ENCODE results near the gene ING1. TPM values are rescaled to one million over a fixed set of nuclear protein-coding genes. Genes with fewer than 3 reads are reported as not detected.
A peak's percentile ranks its signal among the peaks of the same experiment; 100 is the strongest.
"Not testable (repeated sequence)": the region's sequence is repeated elsewhere in the genome, so short reads cannot be mapped to it uniquely, and the experiment has no call there.

ING1 gene
- total and polyA plus RNA-seq, 2 donors from 2014 or later = 7.8 to 12.4 TPM

DNA sequence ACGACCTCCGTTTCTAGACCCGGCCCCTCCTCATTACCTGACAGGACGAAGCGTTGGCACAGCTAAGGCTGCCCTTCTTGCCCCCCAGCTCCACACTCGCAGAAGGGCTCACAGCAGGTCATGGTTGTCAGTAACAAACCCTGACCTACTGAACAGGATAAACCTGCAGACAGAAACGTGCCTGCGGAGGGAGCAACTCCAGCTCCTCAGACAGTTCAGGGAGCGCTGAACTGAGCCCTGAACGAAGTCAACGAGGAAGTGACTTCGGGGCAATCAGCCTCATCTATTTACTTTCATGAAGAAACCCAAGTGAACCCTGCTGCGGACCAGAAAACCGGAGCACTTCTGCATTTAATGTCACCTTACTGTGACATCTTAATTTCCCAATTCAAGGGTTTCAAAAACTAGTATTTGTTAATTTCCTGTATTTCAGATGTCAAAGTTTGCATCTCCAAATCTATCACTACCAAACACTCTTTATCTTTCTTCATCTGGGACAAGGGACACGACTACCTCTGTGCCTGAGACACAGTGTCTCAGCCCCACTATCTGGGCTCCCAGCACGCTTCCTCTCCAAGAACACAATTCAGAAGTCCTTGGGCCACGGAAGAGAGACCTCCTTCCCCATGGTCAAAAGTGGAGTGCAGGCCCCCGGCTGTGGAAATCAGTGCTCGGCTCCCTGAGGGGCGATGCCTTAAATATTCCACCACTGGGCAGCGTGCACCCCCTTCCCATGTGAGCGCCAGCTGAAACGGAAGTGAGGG, 47.8 kb upstream of the ING1 start:
- FAIRE-seq = no peak
- no peak overlapping the region for H3K27ac ChIP-seq (ENCODE audit: low read depth in 2 of 2, low read length in 2 of 2)
- peak in 1 of 5 donors; percentile 13 for DNase-seq

DNA sequence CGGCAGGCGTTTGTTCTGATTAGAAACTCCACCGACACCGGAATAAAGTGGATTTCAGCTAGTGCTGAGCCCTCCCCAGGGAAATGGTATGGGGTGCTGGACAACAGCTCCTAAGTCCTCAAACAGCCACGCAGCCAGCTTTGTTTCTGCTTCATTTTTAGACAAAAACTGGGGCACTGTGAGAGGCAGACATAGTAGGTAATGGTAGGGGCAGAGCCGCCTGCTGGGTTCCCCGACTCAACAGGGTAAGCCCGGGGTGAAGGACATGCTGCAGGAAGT, 47.3 kb upstream of the ING1 start:
- FAIRE-seq = no peak

More for the DNA sequence above, 47.8 kb upstream of the ING1 start:
- Histone ChIP-seq H3K9ac (ENCODE audit: low read length in 3 of 3) (no peak overlapping the region), H3K4me3 (ENCODE audit: low read length in 3 of 3) (no peak overlapping the region), H3K27me3 (ENCODE audit: control insufficient read depth, insufficient read depth, low read length) (no peaks in the 10 kb centered on the region), H3K36me3 (ENCODE audit: control insufficient read depth in 2 of 3, insufficient read depth in 3 of 3, low read length in 3 of 3) (peaks cover 11 to 47% (median 30%) of the 10 kb centered on the region in 3 donors), H3K4me1 (ENCODE audit: control insufficient read depth in 2 of 3, insufficient read depth in 2 of 3, low read depth in 1 of 3, low read length in 3 of 3) (no peaks in the 10 kb centered on the region), H3K9me3 (ENCODE audit: control insufficient read depth in 2 of 3, insufficient read depth in 1 of 3, low read length in 3 of 3) (no peaks in the 10 kb centered on the region)
- intact Hi-C loops (cut with DNase I) = no loop called here
- TF ChIP-seq, protein P1, sequence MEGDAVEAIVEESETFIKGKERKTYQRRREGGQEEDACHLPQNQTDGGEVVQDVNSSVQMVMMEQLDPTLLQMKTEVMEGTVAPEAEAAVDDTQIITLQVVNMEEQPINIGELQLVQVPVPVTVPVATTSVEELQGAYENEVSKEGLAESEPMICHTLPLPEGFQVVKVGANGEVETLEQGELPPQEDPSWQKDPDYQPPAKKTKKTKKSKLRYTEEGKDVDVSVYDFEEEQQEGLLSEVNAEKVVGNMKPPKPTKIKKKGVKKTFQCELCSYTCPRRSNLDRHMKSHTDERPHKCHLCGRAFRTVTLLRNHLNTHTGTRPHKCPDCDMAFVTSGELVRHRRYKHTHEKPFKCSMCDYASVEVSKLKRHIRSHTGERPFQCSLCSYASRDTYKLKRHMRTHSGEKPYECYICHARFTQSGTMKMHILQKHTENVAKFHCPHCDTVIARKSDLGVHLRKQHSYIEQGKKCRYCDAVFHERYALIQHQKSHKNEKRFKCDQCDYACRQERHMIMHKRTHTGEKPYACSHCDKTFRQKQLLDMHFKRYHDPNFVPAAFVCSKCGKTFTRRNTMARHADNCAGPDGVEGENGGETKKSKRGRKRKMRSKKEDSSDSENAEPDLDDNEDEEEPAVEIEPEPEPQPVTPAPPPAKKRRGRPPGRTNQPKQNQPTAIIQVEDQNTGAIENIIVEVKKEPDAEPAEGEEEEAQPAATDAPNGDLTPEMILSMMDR (IDR thresholded peaks at IDR 0.05; ENCODE audit: borderline replicate concordance, extremely low read depth, insufficient read depth) = no peak

DNA sequence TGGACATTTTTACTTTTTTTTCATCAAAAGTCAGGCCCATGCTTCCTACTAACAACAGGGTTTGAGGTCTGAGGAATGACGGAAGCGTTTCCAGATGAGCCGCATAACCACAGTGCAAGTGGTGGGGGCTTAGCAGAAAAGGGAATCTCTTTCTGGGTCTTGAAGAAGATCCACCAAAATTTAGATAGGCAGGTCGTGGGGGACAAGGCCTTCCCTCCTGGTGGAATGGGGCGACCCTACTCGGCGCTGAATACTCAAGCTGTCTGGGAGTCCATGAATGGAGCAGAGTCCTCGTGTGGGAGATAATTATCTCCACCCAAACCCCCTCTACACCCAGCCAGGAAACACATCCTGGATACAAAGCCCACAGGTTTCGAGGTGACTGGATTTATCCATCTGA, 44.5 kb upstream of the ING1 start:
- no peaks in the 10 kb centered on the region for H3K4me1 ChIP-seq (ENCODE audit: control insufficient read depth in 2 of 3, insufficient read depth in 2 of 3, low read depth in 1 of 3, low read length in 3 of 3)
- no peak overlapping the region for H3K9ac ChIP-seq (ENCODE audit: low read length in 3 of 3)
- FAIRE-seq = no peak
- intact Hi-C loops (cut with DNase I) = no loop called here
- no peaks in the 10 kb centered on the region for H3K27me3 ChIP-seq (ENCODE audit: control insufficient read depth, insufficient read depth, low read length)
- no peak overlapping the region for H3K27ac ChIP-seq (ENCODE audit: low read depth in 2 of 2, low read length in 2 of 2)
- peaks cover 4 to 22% (median 16%) of the 10 kb centered on the region in 3 donors for H3K36me3 ChIP-seq (ENCODE audit: control insufficient read depth in 2 of 3, insufficient read depth in 3 of 3, low read length in 3 of 3)
- no peak for DNase-seq
- H3K4me3 ChIP-seq (ENCODE audit: low read length in 3 of 3) = no peak overlapping the region
- TF ChIP-seq, protein P1 (IDR thresholded peaks at IDR 0.05; ENCODE audit: borderline replicate concordance, extremely low read depth, insufficient read depth) = no peak
- no peaks in the 10 kb centered on the region for H3K9me3 ChIP-seq (ENCODE audit: control insufficient read depth in 2 of 3, insufficient read depth in 1 of 3, low read length in 3 of 3)

More for the DNA sequence above, 47.3 kb upstream of the ING1 start:
- intact Hi-C loops (cut with DNase I) = no loop called here
- DNase-seq = peak in 1 of 5 donors; percentile 15
- Histone ChIP-seq H3K9ac (ENCODE audit: low read length in 3 of 3) (no peak overlapping the region), H3K9me3 (ENCODE audit: control insufficient read depth in 2 of 3, insufficient read depth in 1 of 3, low read length in 3 of 3) (no peaks in the 10 kb centered on the region), H3K4me1 (ENCODE audit: control insufficient read depth in 2 of 3, insufficient read depth in 2 of 3, low read depth in 1 of 3, low read length in 3 of 3) (no peaks in the 10 kb centered on the region), H3K36me3 (ENCODE audit: control insufficient read depth in 2 of 3, insufficient read depth in 3 of 3, low read length in 3 of 3) (peaks cover 8 to 47% (median 30%) of the 10 kb centered on the region in 3 donors), H3K27ac (ENCODE audit: low read depth in 2 of 2, low read length in 2 of 2) (no peak overlapping the region), H3K4me3 (ENCODE audit: low read length in 3 of 3) (no peak overlapping the region), H3K27me3 (ENCODE audit: control insufficient read depth, insufficient read depth, low read length) (no peaks in the 10 kb centered on the region)
- TF ChIP-seq, protein P1 (IDR thresholded peaks at IDR 0.05; ENCODE audit: borderline replicate concordance, extremely low read depth, insufficient read depth) = no peak

DNA sequence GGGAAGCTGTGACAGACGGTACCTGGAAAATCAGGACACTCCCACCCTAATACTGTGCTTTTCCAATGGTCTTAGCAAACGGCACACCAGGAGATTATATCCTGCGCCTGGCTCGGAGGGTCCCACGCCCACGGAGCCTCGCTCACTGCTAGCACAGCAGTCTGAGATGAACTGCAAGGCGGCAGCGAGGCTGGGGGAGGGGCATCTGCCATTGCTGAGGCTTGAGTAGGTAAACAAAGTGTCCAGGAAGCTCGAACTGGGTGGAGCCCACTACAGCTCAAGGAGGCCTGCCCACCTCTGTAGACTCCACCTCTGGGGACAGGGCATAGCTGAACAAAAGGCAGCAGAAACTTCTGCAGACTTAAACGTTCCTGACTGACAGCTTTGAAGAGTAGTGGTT, 43.7 kb upstream of the ING1 start:
- H3K27me3 ChIP-seq (ENCODE audit: control insufficient read depth, insufficient read depth, low read length); H3K4me1 ChIP-seq (ENCODE audit: control insufficient read depth in 2 of 3, insufficient read depth in 2 of 3, low read depth in 1 of 3, low read length in 3 of 3); intact Hi-C loops (cut with DNase I); FAIRE-seq; H3K27ac ChIP-seq (ENCODE audit: low read depth in 2 of 2, low read length in 2 of 2); H3K4me3 ChIP-seq (ENCODE audit: low read length in 3 of 3); H3K9me3 ChIP-seq (ENCODE audit: control insufficient read depth in 2 of 3, insufficient read depth in 1 of 3, low read length in 3 of 3); DNase-seq; H3K9ac ChIP-seq (ENCODE audit: low read length in 3 of 3): not testable (repeated sequence)
- H3K36me3 ChIP-seq (ENCODE audit: control insufficient read depth in 2 of 3, insufficient read depth in 3 of 3, low read length in 3 of 3) = peaks cover 4 to 18% (median 14%) of the 10 kb centered on the region in 3 donors
